Progenitor cell of endocrine pancreas (in vitro differentiated cells): ENCODE data around the gene TTLL8. TPM values are rescaled to one million over a fixed set of nuclear protein-coding genes. Genes with fewer than 3 reads are reported as not detected.

Experiments
- DNase-seq: peaks from one replicate; pipeline ENCODE4 v3.0.0; 2021; ENCODE audit warnings: low spot score; ENCODE audit not compliant: unreplicated experiment
- H3K27ac Mint-ChIP-seq: 2 replicates; pipeline ENCODE4 v1.8.0; 2021; ENCODE audit warnings: mild to moderate bottlenecking, moderate library complexity, mixed read lengths
- H3K27me3 Mint-ChIP-seq: 2 replicates; pipeline ENCODE4 v1.8.0; 2021; ENCODE audit warnings: mixed read lengths
- H3K36me3 Mint-ChIP-seq: 2 replicates; pipeline ENCODE4 v1.8.0; 2022; ENCODE audit warnings: mixed read lengths; ENCODE audit not compliant: insufficient read depth
- H3K4me1 Mint-ChIP-seq: 2 replicates; pipeline ENCODE4 v1.8.0; 2021; ENCODE audit warnings: low read depth, mixed read lengths
- H3K4me3 Mint-ChIP-seq: 2 replicates; pipeline ENCODE4 v1.8.0; 2021; ENCODE audit warnings: low read depth, mild to moderate bottlenecking, moderate library complexity, mixed read lengths
- H3K9me3 Mint-ChIP-seq: 2 replicates; pipeline ENCODE4 v1.8.0; 2021; ENCODE audit warnings: low read depth, mixed read lengths
- total RNA-seq: library from RNA; stranded (reverse); gene quantifications from 2 replicates; pipeline ENCODE4 v1.2.1, GENCODE V29; 2021
- TF ChIP-seq, protein P1 (sequence below): fragments of 200-600 bp; sonication (generic); IDR thresholded peaks from one replicate; pipeline ENCODE4 v1.5.0; 2021; ENCODE audit warnings: antibody characterized with exemption, mild to moderate bottlenecking; ENCODE audit not compliant: unreplicated experiment

The TTLL8 gene
- total RNA-seq, 1 donor from 2014 or later, result not detected

DNA sequence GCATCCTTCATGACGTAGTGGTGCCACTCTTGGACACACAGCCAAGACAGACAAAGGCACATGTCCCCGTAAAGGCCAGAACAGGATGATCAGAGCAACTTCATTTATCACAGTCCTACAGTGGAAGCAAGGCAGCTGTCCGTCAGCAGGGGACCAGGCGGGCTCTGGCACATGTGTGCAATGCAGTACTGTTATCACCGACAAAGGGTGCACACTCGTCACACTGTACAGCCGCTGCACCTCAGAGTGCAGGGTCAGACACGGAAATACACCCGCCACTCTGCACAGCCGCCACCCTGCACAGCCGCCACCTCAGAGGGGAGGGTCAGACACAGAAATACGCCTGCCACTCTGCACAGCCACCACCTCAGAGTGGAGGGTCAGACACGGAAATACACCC, 32.1 kb downstream of the TTLL8 start:
- no peak overlapping the region for H3K27ac Mint-ChIP-seq
- no peaks in the 10 kb centered on the region for H3K36me3 Mint-ChIP-seq
- no peaks in the 10 kb centered on the region for H3K9me3 Mint-ChIP-seq
- no peak for DNase-seq
- H3K4me1 Mint-ChIP-seq, result no peaks in the 10 kb centered on the region
- peaks cover 19% of the 10 kb centered on the region for H3K27me3 Mint-ChIP-seq
- TF ChIP-seq, protein P1, sequence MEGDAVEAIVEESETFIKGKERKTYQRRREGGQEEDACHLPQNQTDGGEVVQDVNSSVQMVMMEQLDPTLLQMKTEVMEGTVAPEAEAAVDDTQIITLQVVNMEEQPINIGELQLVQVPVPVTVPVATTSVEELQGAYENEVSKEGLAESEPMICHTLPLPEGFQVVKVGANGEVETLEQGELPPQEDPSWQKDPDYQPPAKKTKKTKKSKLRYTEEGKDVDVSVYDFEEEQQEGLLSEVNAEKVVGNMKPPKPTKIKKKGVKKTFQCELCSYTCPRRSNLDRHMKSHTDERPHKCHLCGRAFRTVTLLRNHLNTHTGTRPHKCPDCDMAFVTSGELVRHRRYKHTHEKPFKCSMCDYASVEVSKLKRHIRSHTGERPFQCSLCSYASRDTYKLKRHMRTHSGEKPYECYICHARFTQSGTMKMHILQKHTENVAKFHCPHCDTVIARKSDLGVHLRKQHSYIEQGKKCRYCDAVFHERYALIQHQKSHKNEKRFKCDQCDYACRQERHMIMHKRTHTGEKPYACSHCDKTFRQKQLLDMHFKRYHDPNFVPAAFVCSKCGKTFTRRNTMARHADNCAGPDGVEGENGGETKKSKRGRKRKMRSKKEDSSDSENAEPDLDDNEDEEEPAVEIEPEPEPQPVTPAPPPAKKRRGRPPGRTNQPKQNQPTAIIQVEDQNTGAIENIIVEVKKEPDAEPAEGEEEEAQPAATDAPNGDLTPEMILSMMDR, result no peak
- H3K4me3 Mint-ChIP-seq, result no peak overlapping the region

DNA sequence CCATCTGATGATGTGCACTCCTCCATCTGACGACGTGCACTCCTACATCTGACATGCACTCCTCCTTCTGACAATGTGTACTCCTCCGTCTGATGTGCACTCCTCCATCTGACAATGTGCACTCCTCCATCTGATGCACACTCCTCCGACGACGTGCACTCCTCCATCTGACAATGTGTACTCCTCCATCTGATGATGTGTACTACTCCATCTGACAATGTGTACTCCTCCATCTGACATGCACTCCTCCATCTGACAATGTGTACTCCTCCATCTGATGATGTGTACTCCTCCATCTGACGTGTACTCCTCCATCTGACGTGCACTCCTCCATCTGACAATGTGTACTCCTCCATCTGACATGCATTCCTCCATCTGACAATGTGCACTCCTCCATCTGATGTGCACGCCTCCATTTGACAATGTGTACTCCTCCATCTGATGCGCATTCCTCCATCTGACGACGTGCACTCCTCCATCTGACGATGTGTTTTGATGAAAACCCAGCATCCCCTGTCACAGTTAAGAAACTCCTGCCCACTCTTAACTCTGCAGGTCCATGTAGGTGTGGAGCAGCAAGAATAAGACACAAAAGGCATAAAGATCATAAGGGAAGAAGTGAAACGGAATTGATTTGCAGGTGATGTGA, 35.8 kb downstream of the TTLL8 start:
- Mint-ChIP-seq H3K27me3 (peaks cover 18% of the 10 kb centered on the region), H3K4me3 (no peak overlapping the region), H3K27ac (no peak overlapping the region), H3K36me3 (no peaks in the 10 kb centered on the region), H3K9me3 (no peaks in the 10 kb centered on the region), H3K4me1 (peaks cover 1% of the 10 kb centered on the region)
- DNase-seq, result no peak
- TF ChIP-seq, protein P1, result no peak

DNA sequence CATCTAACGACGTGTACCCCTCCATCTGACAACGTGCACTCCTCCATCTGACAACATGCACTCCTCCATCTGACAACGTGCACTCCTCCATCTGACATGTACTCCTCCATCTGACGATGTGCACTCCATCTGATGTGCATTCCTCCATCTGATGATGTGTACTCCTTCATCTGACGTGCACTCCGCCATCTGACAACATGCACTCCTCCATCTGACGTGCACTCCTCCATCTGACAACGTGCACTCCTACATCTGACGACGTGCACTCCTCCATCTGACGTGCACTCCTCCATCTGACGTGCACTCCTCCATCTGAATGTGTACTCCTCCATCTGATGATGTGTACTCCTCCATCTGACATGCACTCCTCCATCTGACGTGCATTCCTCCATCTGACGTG, 37.5 kb downstream of the TTLL8 start:
- H3K4me3 Mint-ChIP-seq, result no peak overlapping the region
- no peaks in the 10 kb centered on the region for H3K9me3 Mint-ChIP-seq
- DNase-seq, result no peak
- H3K4me1 Mint-ChIP-seq, result peaks cover 1% of the 10 kb centered on the region
- no peaks in the 10 kb centered on the region for H3K36me3 Mint-ChIP-seq
- H3K27me3 Mint-ChIP-seq, result peaks cover 13% of the 10 kb centered on the region
- H3K27ac Mint-ChIP-seq, result no peak overlapping the region
- TF ChIP-seq, protein P1, result no peak

DNA sequence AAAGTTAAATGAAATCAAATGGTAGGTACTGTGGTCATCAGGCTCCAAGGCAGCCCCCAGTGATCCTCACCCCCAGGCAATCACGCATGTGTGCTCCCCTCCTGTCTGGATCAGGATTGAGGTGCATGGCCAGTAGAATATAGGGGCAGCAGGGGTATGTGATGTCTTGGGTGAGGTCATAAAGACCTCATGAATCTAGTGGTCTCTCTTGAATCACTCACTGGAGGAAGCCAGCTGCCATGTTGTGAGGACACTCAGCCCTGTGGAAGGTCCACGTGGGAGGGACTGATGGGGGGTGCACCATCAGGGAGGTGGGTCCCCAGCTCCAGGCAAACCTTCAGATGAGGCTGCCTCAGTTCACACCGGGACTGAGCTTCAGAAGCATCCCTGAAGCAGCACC, 38.8 kb downstream of the TTLL8 start:
- no peak for DNase-seq
- Mint-ChIP-seq H3K4me3 (no peak overlapping the region), H3K4me1 (peaks cover 1% of the 10 kb centered on the region), H3K27me3 (peaks cover 5% of the 10 kb centered on the region), H3K9me3 (no peaks in the 10 kb centered on the region), H3K36me3 (no peaks in the 10 kb centered on the region), H3K27ac (no peak overlapping the region)
- TF ChIP-seq, protein P1, result no peak

DNA sequence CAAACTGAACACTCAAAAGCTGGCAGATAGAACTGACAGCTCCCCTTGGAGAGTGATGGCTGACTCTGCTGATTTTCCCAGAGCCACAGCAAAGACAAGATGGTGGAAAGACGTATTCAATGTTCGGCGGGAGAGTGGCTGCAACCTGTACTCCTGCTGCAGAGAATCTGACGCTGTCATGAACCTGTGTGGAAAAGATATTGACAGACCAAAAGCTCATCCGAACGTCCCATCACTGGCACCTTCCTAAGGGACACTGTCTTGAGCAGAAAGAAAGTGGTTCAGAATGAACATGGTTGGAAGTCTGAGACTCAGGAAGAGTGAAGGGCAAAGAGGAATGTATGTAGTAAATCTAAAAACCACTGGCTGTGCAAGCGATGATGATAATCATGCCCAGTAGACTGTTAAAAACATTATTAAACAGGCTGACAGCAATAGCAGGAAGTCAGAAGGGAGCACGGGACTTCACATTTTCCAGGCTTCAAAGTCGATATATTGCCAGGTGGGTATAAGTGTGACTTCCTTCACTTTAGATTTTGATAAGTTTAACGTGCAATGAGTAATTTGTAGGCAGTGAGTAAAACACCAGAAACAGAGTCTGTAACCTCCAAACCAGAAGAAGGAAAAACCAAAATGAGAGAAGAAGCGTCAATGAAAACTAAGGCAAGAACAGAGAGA, 39.4 kb downstream of the TTLL8 start:
- Mint-ChIP-seq H3K4me3 (no peak overlapping the region), H3K4me1 (peaks cover 1% of the 10 kb centered on the region), H3K9me3 (no peaks in the 10 kb centered on the region), H3K27ac (no peak overlapping the region), H3K27me3 (peaks cover 6% of the 10 kb centered on the region), H3K36me3 (no peaks in the 10 kb centered on the region)
- TF ChIP-seq, protein P1, result no peak
- no peak for DNase-seq
